PC-3 (cell line): ENCODE results near the gene COL9A3.

Experiments
- CTCF ChIP-seq: fragments of 300-600 bp; sonication (generic); conservative IDR thresholded peaks from 2 replicates; pipeline ENCODE4 v1.5.1; 2017; ENCODE audit warnings: antibody characterized with exemption, low read depth, mild to moderate bottlenecking, low read length
- EZH2 ChIP-seq: fragments of 300-600 bp; sonication (generic); IDR thresholded peaks from one replicate; pipeline ENCODE4 v1.6.1; 2017; ENCODE audit warnings: antibody characterized with exemption, mild to moderate bottlenecking, low read length; ENCODE audit not compliant: unreplicated experiment
- EZH2phosphoT487 ChIP-seq: fragments of 300-600 bp; sonication (generic); IDR thresholded peaks from 2 replicates; pipeline ENCODE4 v1.6.1; 2018; ENCODE audit warnings: mild to moderate bottlenecking, antibody characterized with exemption, low read length, borderline replicate concordance

- TF ChIP-seq CTCF (no peak), EZH2 (no peak), EZH2phosphoT487 (no peak)
Measured at GRCh38 chr20:62888910-62889309, 72.1 kb downstream of the COL9A3 start.
